ENCODE results near the gene SUSD4.
A peak's percentile ranks its signal among the peaks of the same experiment; 100 is the strongest.

The SUSD4 gene

GRCh38 chr1:223233410-223234169, 130.4 kb downstream of the SUSD4 start:
- peaks cover 50% of the 10 kb centered on the region for H3K4me1 ChIP-seq (ENCODE audit: control insufficient read depth, insufficient read depth, low read length)
- H3K27me3 ChIP-seq (ENCODE audit: control insufficient read depth, insufficient read depth, low read length): no peaks in the 10 kb centered on the region
- peak overlapping the region; percentile 33 for H3K4me3 ChIP-seq (ENCODE audit: low read length)
- peak overlapping the region; percentile 67 for H3K4me2 ChIP-seq (ENCODE audit: low read length)
- no peaks in the 10 kb centered on the region for H3K9me3 ChIP-seq (replicated peaks; ENCODE audit: low read length)
- H3K9ac ChIP-seq (ENCODE audit: low read depth, low read length): peak overlapping the region; percentile 34
- no peaks in the 10 kb centered on the region for H3K36me3 ChIP-seq (ENCODE audit: insufficient read depth, low read length)

- no peaks in the 10 kb centered on the region for H3K36me3 ChIP-seq (ENCODE audit: insufficient read depth, low read length)
- no peak overlapping the region for H3K4me2 ChIP-seq (ENCODE audit: low read length)
- no peak overlapping the region for H3K4me3 ChIP-seq (ENCODE audit: low read length)
- no peaks in the 10 kb centered on the region for H3K27me3 ChIP-seq (ENCODE audit: control insufficient read depth, insufficient read depth, low read length)
- H3K9me3 ChIP-seq (replicated peaks; ENCODE audit: low read length): no peaks in the 10 kb centered on the region
- H3K9ac ChIP-seq (ENCODE audit: low read depth, low read length): peak overlapping the region; percentile 34
- peaks cover 50% of the 10 kb centered on the region for H3K4me1 ChIP-seq (ENCODE audit: control insufficient read depth, insufficient read depth, low read length)
Observed at GRCh38 chr1:223233019-223233409, 131.0 kb downstream of the SUSD4 start.

- H3K4me1 ChIP-seq (ENCODE audit: control insufficient read depth, insufficient read depth, low read length): peaks cover 50% of the 10 kb centered on the region
- no peaks in the 10 kb centered on the region for H3K36me3 ChIP-seq (ENCODE audit: insufficient read depth, low read length)
- H3K9ac ChIP-seq (ENCODE audit: low read depth, low read length): no peak overlapping the region
- no peak overlapping the region for H3K4me3 ChIP-seq (ENCODE audit: low read length)
- H3K9me3 ChIP-seq (replicated peaks; ENCODE audit: low read length): no peaks in the 10 kb centered on the region
- H3K4me2 ChIP-seq (ENCODE audit: low read length): no peak overlapping the region
- peaks cover 4% of the 10 kb centered on the region for H3K27me3 ChIP-seq (ENCODE audit: control insufficient read depth, insufficient read depth, low read length)
Observed at GRCh38 chr1:223231581-223231980, 132.4 kb downstream of the SUSD4 start.

GRCh38 chr1:223231011-223231572, 132.9 kb downstream of the SUSD4 start:
- Histone ChIP-seq H3K9ac (ENCODE audit: low read depth, low read length) (peak overlapping the region; percentile 71), H3K27me3 (ENCODE audit: control insufficient read depth, insufficient read depth, low read length) (peaks cover 4% of the 10 kb centered on the region), H3K4me3 (ENCODE audit: low read length) (peak overlapping the region; percentile 49), H3K4me2 (ENCODE audit: low read length) (peak overlapping the region; percentile 78), H3K9me3 (replicated peaks; ENCODE audit: low read length) (no peaks in the 10 kb centered on the region), H3K4me1 (ENCODE audit: control insufficient read depth, insufficient read depth, low read length) (peaks cover 50% of the 10 kb centered on the region), H3K36me3 (ENCODE audit: insufficient read depth, low read length) (no peaks in the 10 kb centered on the region)

GRCh38 chr1:223230161-223230881, 133.7 kb downstream of the SUSD4 start:
- peak overlapping the region; percentile 71 for H3K9ac ChIP-seq (ENCODE audit: low read depth, low read length)
- H3K36me3 ChIP-seq (ENCODE audit: insufficient read depth, low read length): no peaks in the 10 kb centered on the region
- peaks cover 50% of the 10 kb centered on the region for H3K4me1 ChIP-seq (ENCODE audit: control insufficient read depth, insufficient read depth, low read length)
- no peaks in the 10 kb centered on the region for H3K9me3 ChIP-seq (replicated peaks; ENCODE audit: low read length)
- peaks cover 4% of the 10 kb centered on the region for H3K27me3 ChIP-seq (ENCODE audit: control insufficient read depth, insufficient read depth, low read length)
- H3K4me2 ChIP-seq (ENCODE audit: low read length): peak overlapping the region; percentile 78
- peak overlapping the region; percentile 61 for H3K4me3 ChIP-seq (ENCODE audit: low read length)

- Histone ChIP-seq H3K4me2 (ENCODE audit: low read length) (peak overlapping the region; percentile 78), H3K4me3 (ENCODE audit: low read length) (no peak overlapping the region), H3K36me3 (ENCODE audit: insufficient read depth, low read length) (no peaks in the 10 kb centered on the region), H3K27me3 (ENCODE audit: control insufficient read depth, insufficient read depth, low read length) (peaks cover 4% of the 10 kb centered on the region), H3K4me1 (ENCODE audit: control insufficient read depth, insufficient read depth, low read length) (peaks cover 49% of the 10 kb centered on the region), H3K9ac (ENCODE audit: low read depth, low read length) (peak overlapping the region; percentile 21), H3K9me3 (replicated peaks; ENCODE audit: low read length) (no peaks in the 10 kb centered on the region)
Observed at GRCh38 chr1:223229756-223230155, 134.2 kb downstream of the SUSD4 start.

- no peak overlapping the region for H3K4me3 ChIP-seq (ENCODE audit: low read length)
- no peak overlapping the region for H3K4me2 ChIP-seq (ENCODE audit: low read length)
- no peak overlapping the region for H3K9ac ChIP-seq (ENCODE audit: low read depth, low read length)
- peaks cover 42% of the 10 kb centered on the region for H3K4me1 ChIP-seq (ENCODE audit: control insufficient read depth, insufficient read depth, low read length)
- H3K9me3 ChIP-seq (replicated peaks; ENCODE audit: low read length): no peaks in the 10 kb centered on the region
- peaks cover 4% of the 10 kb centered on the region for H3K27me3 ChIP-seq (ENCODE audit: control insufficient read depth, insufficient read depth, low read length)
- no peaks in the 10 kb centered on the region for H3K36me3 ChIP-seq (ENCODE audit: insufficient read depth, low read length)
Observed at GRCh38 chr1:223228931-223229528, 134.9 kb downstream of the SUSD4 start.

- no peaks in the 10 kb centered on the region for H3K36me3 ChIP-seq (ENCODE audit: insufficient read depth, low read length)
- H3K4me1 ChIP-seq (ENCODE audit: control insufficient read depth, insufficient read depth, low read length): peaks cover 34% of the 10 kb centered on the region
- H3K27me3 ChIP-seq (ENCODE audit: control insufficient read depth, insufficient read depth, low read length): peaks cover 4% of the 10 kb centered on the region
- H3K9me3 ChIP-seq (replicated peaks; ENCODE audit: low read length): no peaks in the 10 kb centered on the region
- H3K9ac ChIP-seq (ENCODE audit: low read depth, low read length): no peak overlapping the region
- no peak overlapping the region for H3K4me2 ChIP-seq (ENCODE audit: low read length)
- no peak overlapping the region for H3K4me3 ChIP-seq (ENCODE audit: low read length)
Observed at GRCh38 chr1:223228201-223228600, 135.8 kb downstream of the SUSD4 start.

- Histone ChIP-seq H3K27me3 (ENCODE audit: control insufficient read depth, insufficient read depth, low read length) (peaks cover 4% of the 10 kb centered on the region), H3K4me2 (ENCODE audit: low read length) (no peak overlapping the region), H3K4me1 (ENCODE audit: control insufficient read depth, insufficient read depth, low read length) (peaks cover 28% of the 10 kb centered on the region), H3K9me3 (replicated peaks; ENCODE audit: low read length) (no peaks in the 10 kb centered on the region), H3K4me3 (ENCODE audit: low read length) (no peak overlapping the region), H3K36me3 (ENCODE audit: insufficient read depth, low read length) (no peaks in the 10 kb centered on the region), H3K9ac (ENCODE audit: low read depth, low read length) (no peak overlapping the region)
Observed at GRCh38 chr1:223227486-223228196, 136.3 kb downstream of the SUSD4 start.

- H3K9me3 ChIP-seq (replicated peaks; ENCODE audit: low read length): no peaks in the 10 kb centered on the region
- H3K4me1 ChIP-seq (ENCODE audit: control insufficient read depth, insufficient read depth, low read length): peaks cover 27% of the 10 kb centered on the region
- H3K36me3 ChIP-seq (ENCODE audit: insufficient read depth, low read length): no peaks in the 10 kb centered on the region
- no peak overlapping the region for H3K4me2 ChIP-seq (ENCODE audit: low read length)
- no peak overlapping the region for H3K9ac ChIP-seq (ENCODE audit: low read depth, low read length)
- peaks cover 5% of the 10 kb centered on the region for H3K27me3 ChIP-seq (ENCODE audit: control insufficient read depth, insufficient read depth, low read length)
- H3K4me3 ChIP-seq (ENCODE audit: low read length): no peak overlapping the region
Observed at GRCh38 chr1:223227031-223227430, 136.9 kb downstream of the SUSD4 start.

GRCh38 chr1:223226271-223226670, 137.7 kb downstream of the SUSD4 start:
- Histone ChIP-seq H3K4me1 (ENCODE audit: control insufficient read depth, insufficient read depth, low read length) (peaks cover 23% of the 10 kb centered on the region), H3K9me3 (replicated peaks; ENCODE audit: low read length) (no peaks in the 10 kb centered on the region), H3K4me3 (ENCODE audit: low read length) (no peak overlapping the region), H3K9ac (ENCODE audit: low read depth, low read length) (no peak overlapping the region), H3K4me2 (ENCODE audit: low read length) (no peak overlapping the region), H3K27me3 (ENCODE audit: control insufficient read depth, insufficient read depth, low read length) (peaks cover 11% of the 10 kb centered on the region), H3K36me3 (ENCODE audit: insufficient read depth, low read length) (no peaks in the 10 kb centered on the region)
